NCI-H226 (cell line): ENCODE data around the gene GMDS.
"Not testable (repeated sequence)": the region's sequence is repeated elsewhere in the genome, so short reads cannot be mapped to it uniquely, and the experiment has no call there.

Source experiments
- DNase-seq: peaks from one replicate; pipeline ENCODE4 v3.0.0-alpha.2; 2015

GMDS gene

GRCh38 chr6:1698527-1698926 lies 546.9 kb downstream of the GMDS start:
- no peak for DNase-seq

GRCh38 chr6:1697688-1698351 lies 547.6 kb downstream of the GMDS start:
- no peak for DNase-seq

- no peak for DNase-seq
These were observed 548.9 kb downstream of the GMDS start for GRCh38 chr6:1696463-1696850.

GRCh38 chr6:1695546-1696462 lies 549.6 kb downstream of the GMDS start:
- DNase-seq, result no peak

GRCh38 chr6:1691828-1692227 lies 553.6 kb downstream of the GMDS start:
- DNase-seq, result not testable (repeated sequence)

GRCh38 chr6:1690656-1691055 lies 554.7 kb downstream of the GMDS start:
- DNase-seq, result not testable (repeated sequence)

- DNase-seq, result peak; percentile 27
These were observed 556.3 kb downstream of the GMDS start for GRCh38 chr6:1689141-1689540.

- no peak for DNase-seq
These were observed 557.0 kb downstream of the GMDS start for GRCh38 chr6:1688396-1688795.

GRCh38 chr6:1687402-1687801 lies 558.0 kb downstream of the GMDS start:
- DNase-seq, result no peak

GRCh38 chr6:1686117-1687098 lies 559.0 kb downstream of the GMDS start:
- DNase-seq, result peak; percentile 92

GRCh38 chr6:1679688-1680068 lies 565.7 kb downstream of the GMDS start:
- no peak for DNase-seq

- DNase-seq, result no peak
These were observed 566.2 kb downstream of the GMDS start for GRCh38 chr6:1679031-1679687.

- DNase-seq, result no peak
These were observed 567.2 kb downstream of the GMDS start for GRCh38 chr6:1678201-1678600.

- no peak for DNase-seq
These were observed 573.0 kb downstream of the GMDS start for GRCh38 chr6:1672379-1672778.

- peak; percentile 50 for DNase-seq
These were observed 574.5 kb downstream of the GMDS start for GRCh38 chr6:1670711-1671462.

GRCh38 chr6:1669996-1670395 lies 575.4 kb downstream of the GMDS start:
- no peak for DNase-seq

GRCh38 chr6:1668456-1668855 lies 576.9 kb downstream of the GMDS start:
- not testable (repeated sequence) for DNase-seq

GRCh38 chr6:1667805-1668175 lies 577.6 kb downstream of the GMDS start:
- DNase-seq, result no peak

GRCh38 chr6:1667012-1667804 lies 578.2 kb downstream of the GMDS start:
- no peak for DNase-seq

GRCh38 chr6:1665214-1665613 lies 580.2 kb downstream of the GMDS start:
- no peak for DNase-seq

- no peak for DNase-seq
These were observed 581.1 kb downstream of the GMDS start for GRCh38 chr6:1664329-1664728.
